ENCODE results near the gene SPINK9. TPM values are rescaled to one million over a fixed set of nuclear protein-coding genes. Genes with fewer than 3 reads are reported as not detected.

The SPINK9 gene
- total RNA-seq, 1 experiment from 2014 or later = not detected

- WGBS (ENCODE audit: extremely low coverage, insufficient read length, low lambda C conversion rate) = no CpG with 5 or more reads among the region's 3 CpGs
- no peak overlapping the region for H3K4me2 ChIP-seq (ENCODE audit: insufficient read depth, insufficient read length, low read length)
- H2AFZ ChIP-seq (ENCODE audit: low read length) = no peak overlapping the region
- H3K9ac ChIP-seq (ENCODE audit: extremely low read depth, insufficient read length, low read length) = no peak overlapping the region
- H2BK15ac ChIP-seq (ENCODE audit: low read depth, low read length) = no peak overlapping the region
- peaks cover 22 to 24% of the 10 kb centered on the region in 2 experiments for H3K4me1 Mint-ChIP-seq
- no peak for DNase-seq
- peaks cover 2 to 6% of the 10 kb centered on the region in 2 experiments; a peak in 2 of 5 replicates for H3K9me3 Mint-ChIP-seq
- no peak overlapping the region for H4K91ac ChIP-seq (ENCODE audit: insufficient read length, low read depth, low read length)
- no peak overlapping the region for H4K8ac ChIP-seq (replicated peaks; ENCODE audit: insufficient read length, low read depth, low read length)
- H3K27me3 ChIP-seq (ENCODE audit: insufficient read depth, low read length) = no peaks in the 10 kb centered on the region
- H3K56ac ChIP-seq (ENCODE audit: insufficient read length, low read depth, low read length) = no peak overlapping the region
- peaks cover 4% of the 10 kb centered on the region for H3K23me2 ChIP-seq (ENCODE audit: insufficient read length, low read depth, low read length, poor library complexity, severe bottlenecking)
- H3K18ac ChIP-seq (ENCODE audit: insufficient read length, low read depth, low read length) = no peak overlapping the region
- TF ChIP-seq CTCF (conservative IDR thresholded peaks at IDR 0.05) = no peak
- no peak overlapping the region for H2AK5ac ChIP-seq (ENCODE audit: insufficient read length, low read length)
- H3K4me1 ChIP-seq (ENCODE audit: insufficient read depth, low read length) = no peaks in the 10 kb centered on the region
- no peak overlapping the region for H4K5ac ChIP-seq (ENCODE audit: insufficient read length, low read depth, low read length)
- H3K9me3 ChIP-seq (ENCODE audit: control insufficient read depth, low read depth, low read length) = no peaks in the 10 kb centered on the region
- no peaks in the 10 kb centered on the region for H4K20me1 ChIP-seq (ENCODE audit: control insufficient read depth, insufficient read depth, insufficient read length)
- no peak overlapping the region for H2BK5ac ChIP-seq (ENCODE audit: insufficient read length, low read length)
- no peak overlapping the region for H3K27ac Mint-ChIP-seq
- H2BK12ac ChIP-seq (ENCODE audit: insufficient read length, low read depth, low read length) = no peak overlapping the region
- H3K27me3 Mint-ChIP-seq (ENCODE audit: low read depth) = no peaks in the 10 kb centered on the region
- H3K4ac ChIP-seq (ENCODE audit: low read depth, low read length) = no peak overlapping the region
- H3T11ph ChIP-seq (ENCODE audit: low read length) = no peak overlapping the region
- H3K4me3 Mint-ChIP-seq = no peak overlapping the region
- peaks cover 4% of the 10 kb centered on the region; the same call in 1 of the 2 replicates for H3K79me2 ChIP-seq (ENCODE audit: insufficient read depth, low read length)
- no peak overlapping the region for H2BK20ac ChIP-seq (ENCODE audit: low read depth, low read length, poor library complexity, severe bottlenecking)
- H3K79me1 ChIP-seq (ENCODE audit: insufficient read depth, low read depth, low read length, poor library complexity, severe bottlenecking) = no peaks in the 10 kb centered on the region
- no peak overlapping the region for H3K27ac ChIP-seq (ENCODE audit: insufficient read length, low read depth, low read length)
- H2BK120ac ChIP-seq (ENCODE audit: low read depth, low read length, poor library complexity, severe bottlenecking) = no peak overlapping the region
- H3K14ac ChIP-seq (ENCODE audit: insufficient read depth, low read length) = no peak overlapping the region
- no peak overlapping the region for H3K23ac ChIP-seq (ENCODE audit: insufficient read length, low read depth, low read length)
- H3K36me3 Mint-ChIP-seq (ENCODE audit: insufficient read depth in 1 of 3, low read depth in 3 of 3) = peaks cover 3 to 11% (median 7%) of the 10 kb centered on the region in 3 experiments; a peak in 5 of 7 replicates
Measured at GRCh38 chr5:148381906-148382305, 46.5 kb downstream of the SPINK9 start.

Data from H9 (cell line).